ENCODE results near the gene CPED1.
"Not testable (repeated sequence)": the region's sequence is repeated elsewhere in the genome, so short reads cannot be mapped to it uniquely, and the experiment has no call there.

- TF ChIP-seq CTCF (conservative IDR thresholded peaks at IDR 0.05; ENCODE audit: low read depth, low read length); EZH2phosphoT487 (IDR thresholded peaks at IDR 0.05; ENCODE audit: borderline replicate concordance, low read length); EZH2 (IDR thresholded peaks at IDR 0.05; ENCODE audit: low read length, unreplicated experiment): not testable (repeated sequence)
Measured at GRCh38 chr7:121289930-121290329, 301.4 kb downstream of the CPED1 start.

Measured in PC-3 (cell line).